Pancreas (tissue), 10 donors: Measurements from ENCODE around the gene KIF4B. TPM values are rescaled to one million over a fixed set of nuclear protein-coding genes. Genes with fewer than 3 reads are reported as not detected.
"Not testable (repeated sequence)": the region's sequence is repeated elsewhere in the genome, so short reads cannot be mapped to it uniquely, and the experiment has no call there.

Experiments
- ATAC-seq, 4 donors: fragments of 200-7000 bp; cut with Tn5 transposase; one replicate each; pipeline versions ENCODE4 v1.8.0 to v1.9.1; 2020; ENCODE audit warnings: mild to moderate bottlenecking in 4 of 4, moderate library complexity in 4 of 4
- DNase-seq, 6 donors: peaks; one replicate each; pipeline ENCODE4 v3.0.0-alpha.2; 2020
- FAIRE-seq: peaks from 2 replicates; lab custom pipeline; 2012; peaks lifted over from hg19 to GRCh38; lab: Jason Lieb, UNC
- H3K27ac ChIP-seq, 4 donors: fragments of 200-600 bp; sonication (generic); 1 replicate in 3 of 4; 2 replicates in 1 of 4; pipeline versions ENCODE4 v1.5.0 to v1.8.0; 2020
- H3K27me3 ChIP-seq, 4 donors: fragments of 200-600 bp; one replicate each; pipeline ENCODE4 v1.8.0; 2021
- H3K36me3 ChIP-seq, 3 donors: fragments of 200-600 bp; sonication (generic) in 1 of 3; one replicate each; pipeline versions ENCODE4 v1.5.0 to v1.8.0; 2020 to 2021
- H3K4me1 ChIP-seq, 3 donors: fragments of 200-600 bp; one replicate each; pipeline ENCODE4 v1.8.0; 2021
- H3K4me3 ChIP-seq, 4 donors: fragments of 200-600 bp; sonication (generic) in 2 of 4; one replicate each; pipeline versions ENCODE4 v1.5.0 to v1.8.0; 2020 to 2021
- H3K9me3 ChIP-seq, 4 donors: fragments of 200-600 bp; one replicate each; pipeline ENCODE4 v1.8.0; 2021
- WGBS, 2 donors: extraction: QIAGEN DNeasy Blood & Tissue Kit; methylation state at CpG; one replicate each; pipeline ENCODE4 v1.1.7; 2013; 5-methylcytosine and 5-hydroxymethylcytosine counted together
- intact Hi-C, 3 donors: fragments of 100-400 bp; cut with DNase I; formaldehyde crosslinking; loops; one replicate each; pipeline versions ENCODE4 v1.11.1 to v1.14.2; 2022
- polyA plus RNA-seq, 2 donors: library from polyadenylated mRNA; stranded (reverse); fragments of 200-250 nt; gene quantifications; one replicate each; pipeline ENCODE4 v1.2.3, GENCODE V29; 2013
- total RNA-seq, 6 donors: library from RNA; stranded (reverse); fragmentation: NEBNext Ultra II Directional in 4 of 6; extraction: Animal tissue kit (Norgen Biotek cat#: 25700) in 4 of 6; gene quantifications; one replicate each; pipeline versions ENCODE4 v1.2.1 to v1.2.4, GENCODE V29; 2021 to 2023
- TF ChIP-seq, protein P1 (sequence below), 4 donors: fragments of 200-600 bp; sonication (generic) in 3 of 4; IDR thresholded peaks; one replicate each; pipeline versions ENCODE4 v1.5.0 to v1.8.0; 2021; ENCODE audit warnings: antibody characterized with exemption in 4 of 4
- donor health status: healthy with polysubstance abuse.
- donor health status: DM: no; HTN: no; CAD: no; lungs with moderate emphysema.
- donor health status: DM: no; HTN: no; CAD: no.
- donor health status: control.
- donor health status: control.
- donor health status: Bipolar disorder and iron deficiency.
- donor health status: DM: yes; HTN: yes; CAD: no.
- donor health status: DM: no; HTN: no; CAD: no.
- donor health status: DM: no; HTN: no; CAD: no.
- donor health status: DM: yes; HTN: yes; CAD: no.

KIF4B gene
- total and polyA plus RNA-seq, 8 donors: not detected

DNA sequence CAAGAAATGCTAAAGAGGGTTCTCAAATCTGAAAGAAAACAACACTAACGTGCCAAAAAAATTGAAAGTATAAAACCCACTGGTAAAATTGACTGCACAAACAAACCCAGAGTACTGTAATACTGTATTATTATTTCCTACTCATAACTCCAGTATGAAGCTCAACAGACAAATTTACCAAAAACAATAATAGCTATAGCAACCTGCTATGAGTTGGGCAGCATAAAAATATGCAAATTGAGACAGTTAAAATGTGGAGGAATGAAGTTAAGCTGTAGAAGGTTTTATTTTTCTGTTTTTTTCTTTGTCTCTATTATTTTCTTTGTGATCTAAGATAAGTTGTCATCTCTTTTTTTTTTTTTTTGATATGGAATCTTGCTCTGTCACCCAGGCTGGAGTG lies 15.7 kb downstream of the KIF4B start:
- 50 to 51% methylated on average over 1 of the region's 1 CpG for WGBS, 2 donors
- ATAC-seq (no peak), FAIRE-seq (no peak), DNase-seq (no peak)
- Histone ChIP-seq H3K36me3 (no peaks in the 10 kb centered on the region), H3K4me1 (no peaks in the 10 kb centered on the region), H3K27ac (no peak overlapping the region), H3K4me3 (no peak overlapping the region), H3K27me3 (no peaks in the 10 kb centered on the region), H3K9me3 (no peaks in the 10 kb centered on the region)
- intact Hi-C loops: no loop called here
- TF ChIP-seq, protein P1, sequence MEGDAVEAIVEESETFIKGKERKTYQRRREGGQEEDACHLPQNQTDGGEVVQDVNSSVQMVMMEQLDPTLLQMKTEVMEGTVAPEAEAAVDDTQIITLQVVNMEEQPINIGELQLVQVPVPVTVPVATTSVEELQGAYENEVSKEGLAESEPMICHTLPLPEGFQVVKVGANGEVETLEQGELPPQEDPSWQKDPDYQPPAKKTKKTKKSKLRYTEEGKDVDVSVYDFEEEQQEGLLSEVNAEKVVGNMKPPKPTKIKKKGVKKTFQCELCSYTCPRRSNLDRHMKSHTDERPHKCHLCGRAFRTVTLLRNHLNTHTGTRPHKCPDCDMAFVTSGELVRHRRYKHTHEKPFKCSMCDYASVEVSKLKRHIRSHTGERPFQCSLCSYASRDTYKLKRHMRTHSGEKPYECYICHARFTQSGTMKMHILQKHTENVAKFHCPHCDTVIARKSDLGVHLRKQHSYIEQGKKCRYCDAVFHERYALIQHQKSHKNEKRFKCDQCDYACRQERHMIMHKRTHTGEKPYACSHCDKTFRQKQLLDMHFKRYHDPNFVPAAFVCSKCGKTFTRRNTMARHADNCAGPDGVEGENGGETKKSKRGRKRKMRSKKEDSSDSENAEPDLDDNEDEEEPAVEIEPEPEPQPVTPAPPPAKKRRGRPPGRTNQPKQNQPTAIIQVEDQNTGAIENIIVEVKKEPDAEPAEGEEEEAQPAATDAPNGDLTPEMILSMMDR (IDR thresholded peaks at IDR 0.05): no peak

DNA sequence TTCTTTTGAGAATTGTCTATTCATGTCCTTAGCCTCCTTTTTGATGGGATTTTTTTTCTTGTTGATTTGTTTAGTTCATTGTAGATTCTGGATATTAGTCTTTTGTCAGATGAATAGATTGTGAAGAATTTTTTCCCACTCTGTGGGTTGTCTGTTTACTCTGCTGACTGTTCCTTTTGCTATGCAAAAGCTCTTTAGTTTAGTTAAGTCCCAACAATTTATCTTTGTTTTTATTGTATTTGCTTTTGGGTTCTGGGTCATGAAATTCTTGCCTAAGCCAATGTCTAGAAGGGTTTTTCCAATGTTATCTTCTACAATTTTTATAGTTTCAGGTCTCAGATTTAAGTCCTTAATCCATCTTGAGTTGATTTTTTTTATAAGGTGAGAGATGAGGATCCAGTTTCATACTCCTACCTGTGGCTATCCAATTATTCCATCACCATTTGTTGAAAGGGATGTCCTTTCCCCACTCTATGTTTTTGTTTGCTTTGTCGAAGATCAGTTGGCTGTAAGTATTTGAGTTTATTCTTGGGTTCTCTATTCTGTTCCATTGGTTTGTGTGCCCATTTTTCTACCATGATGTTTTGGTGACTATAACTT lies 20.7 kb downstream of the KIF4B start:
- intact Hi-C loops, ATAC-seq, H3K36me3 ChIP-seq, H3K27me3 ChIP-seq, H3K4me3 ChIP-seq, H3K27ac ChIP-seq, FAIRE-seq, DNase-seq, H3K9me3 ChIP-seq, H3K4me1 ChIP-seq: not testable (repeated sequence)
- WGBS, 2 donors: 63 to 74% methylated on average over 1 of the region's 1 CpG

DNA sequence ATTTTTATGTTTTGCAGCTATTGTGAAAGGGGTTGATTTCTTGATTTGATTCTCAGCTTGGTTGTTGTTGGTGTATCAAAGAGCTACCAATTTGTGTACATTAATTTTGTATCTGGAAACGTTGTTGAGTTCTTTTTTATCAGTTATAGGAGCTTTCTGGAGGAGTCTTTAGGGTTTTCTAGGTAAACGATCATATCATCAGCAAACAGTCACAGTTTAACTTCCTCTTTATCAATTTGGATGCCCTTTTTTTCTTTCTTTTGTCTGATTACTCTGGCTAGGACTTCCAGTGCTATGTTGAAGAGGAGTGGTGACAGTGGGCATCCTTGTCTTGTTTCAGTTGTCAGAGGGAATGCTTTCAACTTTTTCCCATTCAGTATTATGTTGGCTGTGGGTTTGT lies 21.5 kb downstream of the KIF4B start:
- intact Hi-C loops: not testable (repeated sequence)
- WGBS, 2 donors: 12 to 13% methylated on average over 2 of the region's 2 CpGs

DNA sequence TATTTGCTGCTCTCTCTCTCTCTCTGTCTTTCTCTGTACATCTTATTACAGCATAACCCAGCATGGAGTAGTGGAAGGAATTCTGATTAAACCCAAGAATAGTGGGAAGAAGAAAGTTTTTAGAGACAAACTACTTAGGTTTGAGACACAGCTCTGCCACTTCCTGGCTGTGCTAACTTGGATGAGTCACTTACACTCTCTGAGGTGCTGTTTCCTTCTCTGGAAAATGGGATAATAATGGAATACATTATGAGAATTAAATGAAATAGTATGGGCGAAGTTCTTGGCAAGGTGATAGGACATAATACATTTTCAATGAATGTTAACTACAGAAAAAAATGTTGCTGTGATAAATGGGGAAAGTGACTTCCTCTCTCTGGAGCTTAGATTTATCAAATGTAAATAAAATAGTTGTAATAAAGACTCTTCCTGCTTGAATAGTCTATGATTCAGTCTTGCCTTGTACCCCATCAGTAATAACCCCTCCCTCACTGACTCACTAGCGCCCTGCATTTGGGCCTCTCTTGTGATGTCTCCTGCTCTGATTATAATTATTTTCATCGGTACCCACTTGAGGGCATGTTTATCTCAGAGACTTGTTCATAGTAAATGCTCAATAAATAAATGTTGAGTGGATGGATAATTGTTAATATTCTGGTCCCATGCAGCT lies 27.6 kb downstream of the KIF4B start:
- Histone ChIP-seq H3K9me3 (no peaks in the 10 kb centered on the region), H3K27me3 (no peaks in the 10 kb centered on the region), H3K4me3 (no peak overlapping the region), H3K36me3 (no peaks in the 10 kb centered on the region), H3K4me1 (no peaks in the 10 kb centered on the region), H3K27ac (no peak overlapping the region)
- WGBS, 2 donors: 75 to 81% methylated on average over 3 of the region's 3 CpGs
- DNase-seq (no peak), FAIRE-seq (no peak), ATAC-seq (no peak)
- intact Hi-C loops: no loop called here
- TF ChIP-seq, protein P1 (IDR thresholded peaks at IDR 0.05): no peak

More for the DNA sequence above, 21.5 kb downstream of the KIF4B start:
- H3K9me3 ChIP-seq, H3K27ac ChIP-seq, H3K4me1 ChIP-seq, H3K4me3 ChIP-seq, DNase-seq, H3K36me3 ChIP-seq, H3K27me3 ChIP-seq, FAIRE-seq, ATAC-seq: not testable (repeated sequence)

DNA sequence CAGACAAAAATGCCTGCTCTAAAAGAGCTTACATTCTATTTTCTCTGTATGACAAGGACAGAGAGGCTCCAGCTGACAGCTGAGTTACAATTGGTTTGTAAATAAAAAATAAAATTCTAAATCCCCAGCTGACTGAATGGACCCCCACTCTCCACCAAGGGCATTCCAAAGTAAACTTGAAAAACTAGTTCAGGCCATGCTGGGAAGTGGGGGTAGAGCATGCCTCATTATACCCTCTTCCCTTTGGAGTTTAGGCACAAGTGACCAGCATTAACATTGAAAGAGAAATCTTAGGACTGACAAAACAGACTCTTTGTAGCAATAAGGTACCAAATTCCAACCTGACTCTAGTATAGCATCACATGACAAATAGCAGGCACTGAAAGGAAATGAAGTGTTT lies 31.0 kb downstream of the KIF4B start:
- DNase-seq: no peak
- FAIRE-seq: no peak
- intact Hi-C loops: no loop called here

More for the DNA sequence above, 31.0 kb downstream of the KIF4B start:
- Histone ChIP-seq H3K4me3 (no peak overlapping the region), H3K27me3 (no peaks in the 10 kb centered on the region), H3K36me3 (no peaks in the 10 kb centered on the region), H3K27ac (no peak overlapping the region), H3K9me3 (no peaks in the 10 kb centered on the region), H3K4me1 (no peaks in the 10 kb centered on the region)
- TF ChIP-seq, protein P1 (IDR thresholded peaks at IDR 0.05): no peak
- ATAC-seq: no peak
